Muscle of back (tissue), 10 donors: Measurements from ENCODE around the gene MRPL20. TPM values are rescaled to one million over a fixed set of nuclear protein-coding genes. Genes with fewer than 3 reads are reported as not detected.

ENCODE experiments used
- polyA plus RNA-seq, 10 donors: library from polyadenylated mRNA; unstranded; fragments of 120-200 nt; gene quantifications; one replicate each; pipeline ENCODE4 v1.2.1, GENCODE V29; 2013; ENCODE audit not compliant: insufficient read length in 10 of 10

MRPL20 gene
- polyA plus RNA-seq, 10 donors = 93.2 to 116 (median 110) TPM

Other genes starting within 250 kb of the MRPL20 start
- under 1 TPM in 7 of 10 donors, not detected in 3; 0.13 to 0.50 (median 0.27) TPM for gene TTLL10, start 233.4 kb downstream of the MRPL20 start, polyA plus RNA-seq
- gene TNFRSF18, start 200.7 kb downstream of the MRPL20 start, polyA plus RNA-seq = 1 to 10 TPM; 1.9 to 4.6 (median 2.9) TPM
- gene TNFRSF4, start 193.1 kb downstream of the MRPL20 start, polyA plus RNA-seq = 1 to 10 TPM; 1.0 to 3.7 (median 2.0) TPM
- gene SDF4, start 175.3 kb downstream of the MRPL20 start, polyA plus RNA-seq = 100 to 1,000 TPM in 2 of 10 donors, 10 to 100 TPM in 8; 73.5 to 121 (median 88.5) TPM
- 10 to 100 TPM; 12.1 to 21.2 (median 15.6) TPM for gene B3GALT6, start 175.1 kb downstream of the MRPL20 start, polyA plus RNA-seq
- gene C1QTNF12, start 160.6 kb downstream of the MRPL20 start, polyA plus RNA-seq = 1 to 10 TPM; 1.0 to 6.7 (median 2.7) TPM
- 10 to 100 TPM; 34.4 to 46.8 (median 38.4) TPM for gene UBE2J2, start 133.4 kb downstream of the MRPL20 start, polyA plus RNA-seq
- gene SCNN1D, start 126.9 kb downstream of the MRPL20 start, polyA plus RNA-seq = 1 to 10 TPM; 2.7 to 8.5 (median 4.2) TPM
- gene ACAP3, start 99.4 kb downstream of the MRPL20 start, polyA plus RNA-seq = 10 to 100 TPM; 23.6 to 57.8 (median 40.0) TPM
- gene PUSL1, start 98.7 kb downstream of the MRPL20 start, polyA plus RNA-seq = 1 to 10 TPM; 4.1 to 9.3 (median 6.4) TPM
- gene INTS11, start 82.6 kb downstream of the MRPL20 start, polyA plus RNA-seq = 100 to 1,000 TPM in 1 of 10 donors, 10 to 100 TPM in 9; 60.2 to 107 (median 73.9) TPM
- 10 to 100 TPM; 10.6 to 17.2 (median 14.0) TPM for gene CPTP, start 82.5 kb downstream of the MRPL20 start, polyA plus RNA-seq
- 1 to 10 TPM; 1.4 to 3.2 (median 1.9) TPM for gene TAS1R3, start 76.0 kb downstream of the MRPL20 start, polyA plus RNA-seq
- 10 to 100 TPM; 26.6 to 50.4 (median 34.9) TPM for gene DVL1, start 57.9 kb downstream of the MRPL20 start, polyA plus RNA-seq
- 100 to 1,000 TPM in 2 of 10 donors, 10 to 100 TPM in 8; 52.6 to 111 (median 69.8) TPM for gene MXRA8, start 48.7 kb downstream of the MRPL20 start, polyA plus RNA-seq
- gene AURKAIP1, start 32.1 kb downstream of the MRPL20 start, polyA plus RNA-seq = 10 to 100 TPM; 44.1 to 80.7 (median 57.9) TPM
- 100 to 1,000 TPM in 9 of 10 donors, 10 to 100 TPM in 1; 99.5 to 280 (median 146) TPM for gene CCNL2, start 8.0 kb downstream of the MRPL20 start, polyA plus RNA-seq
- 10 to 100 TPM; 10.3 to 15.7 (median 14.3) TPM for gene ANKRD65, start 14.0 kb upstream of the MRPL20 start, polyA plus RNA-seq
- 10 to 100 TPM; 39.3 to 78.6 (median 50.7) TPM for gene VWA1, start 28.4 kb upstream of the MRPL20 start, polyA plus RNA-seq
- 1 to 10 TPM in 1 of 10 donors, under 1 TPM in 9; 0.25 to 1.5 (median 0.61) TPM for gene ATAD3C, start 42.4 kb upstream of the MRPL20 start, polyA plus RNA-seq
- 10 to 100 TPM in 8 of 10 donors, 1 to 10 TPM in 2; 8.5 to 14.5 (median 12.0) TPM for gene ATAD3B, start 64.5 kb upstream of the MRPL20 start, polyA plus RNA-seq
- gene ATAD3A, start 104.9 kb upstream of the MRPL20 start, polyA plus RNA-seq = 10 to 100 TPM; 10.2 to 21.1 (median 17.9) TPM
- 1 to 10 TPM; 1.7 to 8.0 (median 3.5) TPM for gene TMEM240, start 133.3 kb upstream of the MRPL20 start, polyA plus RNA-seq
- 10 to 100 TPM; 80.9 to 98.9 (median 86.8) TPM for gene SSU72, start 167.6 kb upstream of the MRPL20 start, polyA plus RNA-seq
- gene FNDC10, start 192.8 kb upstream of the MRPL20 start, polyA plus RNA-seq = 1 to 10 TPM in 9 of 10 donors, under 1 TPM in 1; 0.97 to 3.9 (median 2.1) TPM
- gene MIB2, start 208.2 kb upstream of the MRPL20 start, polyA plus RNA-seq = 10 to 100 TPM; 34.0 to 75.0 (median 57.5) TPM
- gene MMP23B, start 224.9 kb upstream of the MRPL20 start, polyA plus RNA-seq = 10 to 100 TPM; 17.5 to 52.0 (median 25.9) TPM